Measurements from ENCODE around the gene PDZD2.

The PDZD2 gene

GRCh38 chr5:31626156-31626555, 12.8 kb upstream of the PDZD2 start:
- H3K36me3 ChIP-seq (replicated peaks) = no peaks in the 10 kb centered on the region
- DNase-seq = no peak
- no peak overlapping the region for H3K27ac ChIP-seq
- TF ChIP-seq CTCF (IDR thresholded peaks at IDR 0.05; ENCODE audit: low read depth, low read length, missing control alignments) = no peak
- no peak overlapping the region for H3K4me3 ChIP-seq (ENCODE audit: low read depth, low read length)
- no peaks in the 10 kb centered on the region for H3K27me3 ChIP-seq (replicated peaks)
- in situ Hi-C loops (cut with HindIII; ENCODE audit: low pct_ligation_motif_present, low sequenced_read_pairs) = no loop called here

GRCh38 chr5:31626604-31627234, 12.2 kb upstream of the PDZD2 start:
- no peak for DNase-seq
- no peak for TF ChIP-seq CTCF (IDR thresholded peaks at IDR 0.05; ENCODE audit: low read depth, low read length, missing control alignments)
- in situ Hi-C loops (cut with HindIII; ENCODE audit: low pct_ligation_motif_present, low sequenced_read_pairs) = no loop called here

GRCh38 chr5:31630931-31631330, 8.0 kb upstream of the PDZD2 start:
- no peak overlapping the region for H3K4me3 ChIP-seq (ENCODE audit: low read depth, low read length)
- no peak for DNase-seq
- H3K36me3 ChIP-seq (replicated peaks) = no peaks in the 10 kb centered on the region
- no peak for TF ChIP-seq CTCF (IDR thresholded peaks at IDR 0.05; ENCODE audit: low read depth, low read length, missing control alignments)
- H3K27me3 ChIP-seq (replicated peaks) = no peaks in the 10 kb centered on the region
- in situ Hi-C loops (cut with HindIII; ENCODE audit: low pct_ligation_motif_present, low sequenced_read_pairs) = no loop called here
- H3K27ac ChIP-seq = no peak overlapping the region

More at GRCh38 chr5:31626604-31627234, 12.2 kb upstream of the PDZD2 start:
- Histone ChIP-seq H3K36me3 (replicated peaks) (no peaks in the 10 kb centered on the region), H3K27me3 (replicated peaks) (no peaks in the 10 kb centered on the region), H3K27ac (no peak overlapping the region), H3K4me3 (ENCODE audit: low read depth, low read length) (no peak overlapping the region)

- no peaks in the 10 kb centered on the region for H3K27me3 ChIP-seq (replicated peaks)
- H3K4me3 ChIP-seq (ENCODE audit: low read depth, low read length) = no peak overlapping the region
- no peaks in the 10 kb centered on the region for H3K36me3 ChIP-seq (replicated peaks)
- no peak overlapping the region for H3K27ac ChIP-seq
- no peak for TF ChIP-seq CTCF (IDR thresholded peaks at IDR 0.05; ENCODE audit: low read depth, low read length, missing control alignments)
- in situ Hi-C loops (cut with HindIII; ENCODE audit: low pct_ligation_motif_present, low sequenced_read_pairs) = no loop called here
- DNase-seq = no peak
Observed at GRCh38 chr5:31632460-31632859, 6.5 kb upstream of the PDZD2 start.

GRCh38 chr5:31635446-31635845, 3.5 kb upstream of the PDZD2 start:
- Histone ChIP-seq H3K27ac (no peak overlapping the region), H3K27me3 (replicated peaks) (peaks cover 13% of the 10 kb centered on the region), H3K4me3 (ENCODE audit: low read depth, low read length) (no peak overlapping the region), H3K36me3 (replicated peaks) (no peaks in the 10 kb centered on the region)
- no peak for DNase-seq
- TF ChIP-seq CTCF (IDR thresholded peaks at IDR 0.05; ENCODE audit: low read depth, low read length, missing control alignments) = no peak
- in situ Hi-C loops (cut with HindIII; ENCODE audit: low pct_ligation_motif_present, low sequenced_read_pairs) = no loop called here

GRCh38 chr5:31637851-31638250, 1.1 kb upstream of the PDZD2 start:
- Histone ChIP-seq H3K4me3 (ENCODE audit: low read depth, low read length) (no peak overlapping the region), H3K27ac (no peak overlapping the region), H3K36me3 (replicated peaks) (no peaks in the 10 kb centered on the region), H3K27me3 (replicated peaks) (peaks cover 17% of the 10 kb centered on the region)
- in situ Hi-C loops (cut with HindIII; ENCODE audit: low pct_ligation_motif_present, low sequenced_read_pairs) = no loop called here
- no peak for DNase-seq
- no peak for TF ChIP-seq CTCF (IDR thresholded peaks at IDR 0.05; ENCODE audit: low read depth, low read length, missing control alignments)

All from brain microvascular endothelial cell (primary cell).